Liver (tissue), 3 donors: ENCODE data around the gene EN2.

ENCODE experiments used
- HNF4G ChIP-seq: IDR thresholded peaks from 2 replicates; pipeline ENCODE4 v1.6.1; 2016; ENCODE audit warnings: antibody characterized with exemption
- TF ChIP-seq, protein P1 (sequence below): fragments of 150-350 bp; IDR thresholded peaks from 2 replicates; pipeline ENCODE4 v1.5.1; 2017; ENCODE audit warnings: improper control_type of control experiment, low read depth, low read length; ENCODE audit not compliant: missing input control
- TF ChIP-seq, protein P2 (sequence below): IDR thresholded peaks from 2 replicates; pipeline ENCODE4 v1.6.1; 2016; ENCODE audit warnings: antibody characterized with exemption
- donor health status: healthy.
- donor health status: healthy.

DNA sequence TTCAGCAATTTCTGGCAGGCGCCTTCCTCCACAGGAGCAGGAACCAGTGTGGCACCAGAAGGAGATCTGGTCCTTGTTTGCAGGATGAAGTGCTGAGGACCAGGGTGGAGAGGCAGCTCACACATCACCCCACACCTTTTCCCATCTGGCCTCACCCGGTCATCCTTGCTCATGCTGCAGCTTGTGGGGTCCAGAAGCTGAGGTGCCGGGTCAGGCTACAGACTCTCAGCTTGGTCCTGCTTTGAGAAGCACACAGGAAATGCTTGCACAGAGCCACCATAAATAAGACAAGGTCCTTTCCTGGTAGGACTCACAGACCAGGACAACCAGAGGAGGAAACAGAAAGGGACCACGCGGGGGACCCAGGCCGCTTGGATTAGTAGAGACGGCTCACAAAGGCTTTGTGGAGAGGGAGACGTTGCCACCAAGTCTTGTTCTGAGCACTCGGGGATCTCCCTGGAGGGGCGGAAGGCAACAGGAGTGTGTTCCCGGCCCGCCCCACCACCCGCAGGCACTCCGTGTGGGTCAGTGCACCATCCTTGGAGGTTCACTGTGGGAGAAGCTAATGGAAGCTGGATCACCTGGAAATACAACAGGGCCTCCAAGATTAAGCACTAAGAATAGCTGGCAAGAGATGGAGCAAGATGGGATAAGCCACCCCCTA lies 29.6 kb upstream of the EN2 start:
- TF ChIP-seq, protein P1, sequence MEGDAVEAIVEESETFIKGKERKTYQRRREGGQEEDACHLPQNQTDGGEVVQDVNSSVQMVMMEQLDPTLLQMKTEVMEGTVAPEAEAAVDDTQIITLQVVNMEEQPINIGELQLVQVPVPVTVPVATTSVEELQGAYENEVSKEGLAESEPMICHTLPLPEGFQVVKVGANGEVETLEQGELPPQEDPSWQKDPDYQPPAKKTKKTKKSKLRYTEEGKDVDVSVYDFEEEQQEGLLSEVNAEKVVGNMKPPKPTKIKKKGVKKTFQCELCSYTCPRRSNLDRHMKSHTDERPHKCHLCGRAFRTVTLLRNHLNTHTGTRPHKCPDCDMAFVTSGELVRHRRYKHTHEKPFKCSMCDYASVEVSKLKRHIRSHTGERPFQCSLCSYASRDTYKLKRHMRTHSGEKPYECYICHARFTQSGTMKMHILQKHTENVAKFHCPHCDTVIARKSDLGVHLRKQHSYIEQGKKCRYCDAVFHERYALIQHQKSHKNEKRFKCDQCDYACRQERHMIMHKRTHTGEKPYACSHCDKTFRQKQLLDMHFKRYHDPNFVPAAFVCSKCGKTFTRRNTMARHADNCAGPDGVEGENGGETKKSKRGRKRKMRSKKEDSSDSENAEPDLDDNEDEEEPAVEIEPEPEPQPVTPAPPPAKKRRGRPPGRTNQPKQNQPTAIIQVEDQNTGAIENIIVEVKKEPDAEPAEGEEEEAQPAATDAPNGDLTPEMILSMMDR, result no peak
- TF ChIP-seq, protein P2, sequence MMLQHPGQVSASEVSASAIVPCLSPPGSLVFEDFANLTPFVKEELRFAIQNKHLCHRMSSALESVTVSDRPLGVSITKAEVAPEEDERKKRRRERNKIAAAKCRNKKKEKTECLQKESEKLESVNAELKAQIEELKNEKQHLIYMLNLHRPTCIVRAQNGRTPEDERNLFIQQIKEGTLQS, result no peak
- no peak for TF ChIP-seq HNF4G
